IMR-90 (cell line): ENCODE results near the gene KIF20B. TPM values are rescaled to one million over a fixed set of nuclear protein-coding genes. Genes with fewer than 3 reads are reported as not detected.

ENCODE experiments used
- ATAC-seq: fragments of 200-7000 bp; cut with Tn5 transposase; 2 replicates; pipeline ENCODE4 v1.9.1; 2020; ENCODE audit warnings: low read depth, mild to moderate bottlenecking, moderate library complexity
- BruUV-seq: library from RNA; stranded (reverse); fragments of 400-500 nt; replicated peaks from 2 replicates; lab custom pipeline; 2021; lab: Mats Ljungman, UMichigan
- CTCF ChIA-PET: fragments of 300-600 bp; formaldehyde crosslinking; extraction: SDS; loops from one replicate; lab custom pipeline; 2021; ENCODE audit warnings: antibody characterized with exemption; lab: Yijun Ruan, JAX
- POLR2A ChIA-PET: fragments of 300-600 bp; sonication (Branson Sonifier 250); formaldehyde crosslinking; loops from one replicate; lab custom pipeline; 2022; ENCODE audit warnings: antibody characterized with exemption; ENCODE audit not compliant: unreplicated experiment; lab: Charles Lee
- DNase-seq: peaks from one replicate; pipeline ENCODE4 v3.0.0; 2013
- H2AFZ ChIP-seq: replicated peaks from 2 replicates; pipeline ENCODE3; 2013; ENCODE audit warnings: low read length, mild to moderate bottlenecking; ENCODE audit not compliant: poor library complexity
- H2AK5ac ChIP-seq: 2 replicates; pipeline ENCODE4 v1.6.1; 2013; ENCODE audit warnings: low read depth, low read length, inconsistent platforms
- H2AK9ac ChIP-seq: replicated peaks from 2 replicates; pipeline ENCODE3; 2013; ENCODE audit warnings: mild to moderate bottlenecking, low read depth, low read length, moderate library complexity; ENCODE audit not compliant: poor library complexity
- H2BK120ac ChIP-seq: 2 replicates; pipeline ENCODE4 v1.6.1; 2013; ENCODE audit warnings: low read depth, low read length, inconsistent platforms
- H2BK15ac ChIP-seq: 3 replicates; pipeline ENCODE4 v1.6.1; 2013; ENCODE audit warnings: low read depth, low read length, inconsistent platforms
- H2BK20ac ChIP-seq: 2 replicates; pipeline ENCODE4 v1.6.1; 2013; ENCODE audit warnings: low read depth, mild to moderate bottlenecking, inconsistent platforms, low read length, moderate library complexity
- H2BK5ac ChIP-seq: 2 replicates; pipeline ENCODE4 v1.6.1; 2013; ENCODE audit warnings: mild to moderate bottlenecking, low read depth, low read length, inconsistent platforms; ENCODE audit not compliant: poor library complexity, severe bottlenecking
- H3K14ac ChIP-seq: replicated peaks from 2 replicates; pipeline ENCODE4 v1.6.1; 2013; ENCODE audit warnings: low read depth, low read length, inconsistent platforms
- H3K18ac ChIP-seq: 2 replicates; pipeline ENCODE4 v1.6.1; 2013; ENCODE audit warnings: low read depth, low read length, control low read depth
- H3K23ac ChIP-seq: 2 replicates; pipeline ENCODE4 v1.6.1; 2013; ENCODE audit warnings: low read depth, low read length, inconsistent platforms
- H3K27ac ChIP-seq: 2 replicates; pipeline ENCODE4 v1.5.1; 2013; ENCODE audit warnings: mild to moderate bottlenecking, control low read depth, low read length; ENCODE audit not compliant: insufficient read depth
- H3K27me3 ChIP-seq: 2 replicates; pipeline ENCODE4 v1.6.1; 2013; ENCODE audit warnings: low read length; ENCODE audit not compliant: control insufficient read depth, insufficient read depth
- H3K36me3 ChIP-seq: 2 replicates; pipeline ENCODE4 v1.6.1; 2013; ENCODE audit warnings: low read length, mixed read lengths; ENCODE audit not compliant: control insufficient read depth, insufficient read depth
- H3K4ac ChIP-seq: 2 replicates; pipeline ENCODE4 v1.6.1; 2013; ENCODE audit warnings: low read depth, low read length, inconsistent platforms
- H3K4me1 ChIP-seq: 2 replicates; pipeline ENCODE4 v1.6.1; 2013; ENCODE audit warnings: low read length, mixed read lengths; ENCODE audit not compliant: control insufficient read depth, insufficient read depth
- H3K4me2 ChIP-seq: 2 replicates; pipeline ENCODE4 v1.6.1; 2013; ENCODE audit warnings: low read depth, mild to moderate bottlenecking, control low read depth, low read length, moderate library complexity
- H3K4me3 ChIP-seq: 2 replicates; pipeline ENCODE4 v1.5.1; 2013; ENCODE audit warnings: low read depth, mild to moderate bottlenecking, control low read depth, low read length, moderate library complexity; ENCODE audit not compliant: insufficient read depth
- H3K56ac ChIP-seq: 2 replicates; pipeline ENCODE4 v1.6.1; 2013; ENCODE audit warnings: low read length, inconsistent platforms; ENCODE audit not compliant: insufficient read depth; ENCODE audit errors: extremely low read depth
- H3K79me1 ChIP-seq, 2 experiments: 2 replicates each; pipeline ENCODE4 v1.6.1; 2013; ENCODE audit warnings: low read length in 2 of 2, inconsistent platforms in 1 of 2, low read depth in 1 of 2
- H3K9ac ChIP-seq: 2 replicates; pipeline ENCODE4 v1.6.1; 2013; ENCODE audit warnings: low read depth, low read length, control low read depth
- H3K9me1 ChIP-seq: 2 replicates; pipeline ENCODE4 v1.6.1; 2013; ENCODE audit warnings: low read length, inconsistent platforms; ENCODE audit not compliant: insufficient read depth
- H3K9me3 ChIP-seq: 2 replicates; pipeline ENCODE4 v1.6.1; 2013; ENCODE audit warnings: low read length; ENCODE audit not compliant: control insufficient read depth, insufficient read depth
- H4K20me1 ChIP-seq: 2 replicates; pipeline ENCODE4 v1.6.1; 2013; ENCODE audit warnings: low read length, inconsistent platforms; ENCODE audit not compliant: insufficient read depth
- H4K5ac ChIP-seq: 2 replicates; pipeline ENCODE4 v1.6.1; 2013; ENCODE audit warnings: mild to moderate bottlenecking, low read depth, low read length, control low read depth
- H4K8ac ChIP-seq, 2 experiments: 2 replicates each; pipeline ENCODE4 v1.6.1; 2013; ENCODE audit warnings: low read depth in 2 of 2, low read length in 2 of 2, control low read depth in 1 of 2, inconsistent platforms in 1 of 2
- H4K91ac ChIP-seq: 2 replicates; pipeline ENCODE4 v1.6.1; 2013; ENCODE audit warnings: low read depth, low read length, inconsistent platforms; ENCODE audit not compliant: insufficient read depth
- BHLHE40 ChIP-seq: fragments of 150-350 bp; IDR thresholded peaks from 2 replicates; pipeline ENCODE4 v1.6.1; 2016; ENCODE audit warnings: mild to moderate bottlenecking, low read depth, low read length
- CEBPB ChIP-seq: IDR thresholded peaks from 2 replicates; pipeline ENCODE4 v1.6.1; 2012; ENCODE audit warnings: low read depth, low read length, improper control_type of control experiment
- CHD1 ChIP-seq: IDR thresholded peaks from 2 replicates; pipeline ENCODE4 v1.6.1; 2012; ENCODE audit warnings: low read depth, low read length, improper control_type of control experiment
- FOS ChIP-seq: fragments of 150-350 bp; IDR thresholded peaks from 2 replicates; pipeline ENCODE4 v1.6.1; 2016; ENCODE audit warnings: low read depth, low read length
- MAFK ChIP-seq: IDR thresholded peaks from 2 replicates; pipeline ENCODE4 v1.6.1; 2012; ENCODE audit warnings: low read depth, low read length, improper control_type of control experiment
- MAZ ChIP-seq: IDR thresholded peaks from 2 replicates; pipeline ENCODE4 v1.6.1; 2012; ENCODE audit warnings: low read depth, mild to moderate bottlenecking, low read length, improper control_type of control experiment, moderate library complexity, borderline replicate concordance
- MXI1 ChIP-seq: IDR thresholded peaks from 2 replicates; pipeline ENCODE4 v1.6.1; 2012; ENCODE audit warnings: low read depth, mild to moderate bottlenecking, low read length, moderate library complexity, borderline replicate concordance
- NFE2L2 ChIP-seq: fragments of 150-350 bp; IDR thresholded peaks from 2 replicates; pipeline ENCODE4 v1.6.1; 2016; ENCODE audit warnings: low read depth, mild to moderate bottlenecking, low read length
- POLR2A ChIP-seq: IDR thresholded peaks from 2 replicates; pipeline ENCODE4 v1.6.1; 2012; ENCODE audit warnings: mild to moderate bottlenecking, low read depth, low read length
- RAD21 ChIP-seq: IDR thresholded peaks from 2 replicates; pipeline ENCODE4 v1.6.1; 2012; ENCODE audit warnings: low read length, improper control_type of control experiment
- RCOR1 ChIP-seq: IDR thresholded peaks from 2 replicates; pipeline ENCODE4 v1.6.1; 2012; ENCODE audit warnings: mild to moderate bottlenecking, low read length, improper control_type of control experiment; ENCODE audit not compliant: insufficient replicate concordance
- RFX5 ChIP-seq: IDR thresholded peaks from 2 replicates; pipeline ENCODE4 v1.8.0; 2012; ENCODE audit warnings: low read depth, mild to moderate bottlenecking, low read length, moderate library complexity
- SMC3 ChIP-seq: fragments of 150-350 bp; IDR thresholded peaks from 2 replicates; pipeline ENCODE4 v1.6.1; 2016; ENCODE audit warnings: low read depth, mild to moderate bottlenecking, antibody characterized with exemption, low read length, moderate library complexity
- WGBS, 2 experiments: methylation state at CpG; one replicate each; pipeline versions ENCODE4 v1.1.5 to v1.1.7; 2013; ENCODE audit warnings: missing lambda C conversion rate in 2 of 2; ENCODE audit not compliant: insufficient read length in 1 of 2; ENCODE audit errors: extremely low coverage in 2 of 2; 5-methylcytosine and 5-hydroxymethylcytosine counted together
- dilution Hi-C: fragments of 300-500 bp; cut with HindIII; formaldehyde crosslinking; loops from one replicate; pipeline ENCODE4 v1.14.3; 2018; ENCODE audit warnings: low sequenced_read_pairs; ENCODE audit not compliant: unreplicated experiment
- in situ Hi-C: fragments of 300-500 bp; cut with MboI; formaldehyde crosslinking; loops from 3 replicates; pipeline ENCODE4 v1.14.3; 2019; ENCODE audit warnings: low sequenced_read_pairs, inconsistent platforms, mixed read lengths
- intact Hi-C: fragments of 100-400 bp; cut with micrococcal nuclease; formaldehyde crosslinking; loops from 2 replicates; pipeline ENCODE4 v1.10.0; 2022
- polyA plus RNA-seq, 3 experiments: library from polyadenylated mRNA; depleted of rRNA; stranded (reverse); fragments of >200 nt; gene quantifications; 2 replicates each; pipeline ENCODE4 v1.2.3, GENCODE V29; 2012; ENCODE audit warnings: low replicate concordance in 1 of 3
- total RNA-seq: library from RNA; depleted of rRNA; stranded (reverse); fragments of >200 nt; gene quantifications from 2 replicates; pipeline ENCODE4 v1.2.3, GENCODE V29; 2012
- TF ChIP-seq, protein P1 (sequence below): conservative IDR thresholded peaks from 2 replicates; pipeline ENCODE4 v1.5.1; 2012; ENCODE audit warnings: mild to moderate bottlenecking, low read depth, low read length, improper control_type of control experiment
- TF ChIP-seq, protein P2 (sequence below): fragments of 150-350 bp; IDR thresholded peaks from 2 replicates; pipeline ENCODE4 v1.6.1; 2016; ENCODE audit warnings: low read depth, mild to moderate bottlenecking, low read length, moderate library complexity, borderline replicate concordance
- TF ChIP-seq, protein P3 (sequence below): fragments of 150-350 bp; IDR thresholded peaks from 2 replicates; pipeline ENCODE4 v1.6.1; 2017; ENCODE audit warnings: mild to moderate bottlenecking, antibody characterized with exemption, low read length, low read depth

Gene KIF20B
- total and polyA plus RNA-seq, 2 of the 4 experiments (the other 2 are of a cell fraction): 3.1 to 23.5 TPM

DNA sequence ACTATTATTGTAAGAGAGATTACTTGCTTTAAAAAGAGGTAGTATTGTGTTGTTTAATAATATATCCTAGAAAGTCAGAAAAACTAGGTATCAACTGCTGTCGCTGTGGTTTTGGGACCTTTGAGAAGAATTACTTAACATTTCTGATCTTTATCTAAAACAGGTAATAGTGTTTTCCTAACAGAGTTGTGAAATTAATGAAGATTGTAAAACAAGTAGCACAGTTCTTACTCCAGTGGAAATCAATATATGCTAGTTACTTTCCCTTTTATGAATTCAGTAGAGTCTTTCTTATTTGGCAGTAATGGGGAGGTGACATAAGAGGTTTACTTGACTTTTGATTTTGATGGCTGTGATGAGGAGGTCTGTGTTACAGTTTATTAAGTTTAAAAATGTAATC lies 58.1 kb downstream of the KIF20B start:
- H3K79me1 ChIP-seq: peaks cover 0 to 5% of the 10 kb centered on the region in 2 experiments; a peak in 3 of 4 replicates
- H4K5ac ChIP-seq: no peak overlapping the region
- H2AFZ ChIP-seq: no peak overlapping the region
- TF ChIP-seq SMC3 (no peak), RAD21 (no peak), POLR2A (no peak), RCOR1 (no peak), BHLHE40 (no peak), NFE2L2 (no peak), MAZ (no peak), MAFK (no peak), FOS (no peak), RFX5 (no peak), MXI1 (no peak), CHD1 (no peak), CEBPB (no peak)
- TF ChIP-seq, protein P1, sequence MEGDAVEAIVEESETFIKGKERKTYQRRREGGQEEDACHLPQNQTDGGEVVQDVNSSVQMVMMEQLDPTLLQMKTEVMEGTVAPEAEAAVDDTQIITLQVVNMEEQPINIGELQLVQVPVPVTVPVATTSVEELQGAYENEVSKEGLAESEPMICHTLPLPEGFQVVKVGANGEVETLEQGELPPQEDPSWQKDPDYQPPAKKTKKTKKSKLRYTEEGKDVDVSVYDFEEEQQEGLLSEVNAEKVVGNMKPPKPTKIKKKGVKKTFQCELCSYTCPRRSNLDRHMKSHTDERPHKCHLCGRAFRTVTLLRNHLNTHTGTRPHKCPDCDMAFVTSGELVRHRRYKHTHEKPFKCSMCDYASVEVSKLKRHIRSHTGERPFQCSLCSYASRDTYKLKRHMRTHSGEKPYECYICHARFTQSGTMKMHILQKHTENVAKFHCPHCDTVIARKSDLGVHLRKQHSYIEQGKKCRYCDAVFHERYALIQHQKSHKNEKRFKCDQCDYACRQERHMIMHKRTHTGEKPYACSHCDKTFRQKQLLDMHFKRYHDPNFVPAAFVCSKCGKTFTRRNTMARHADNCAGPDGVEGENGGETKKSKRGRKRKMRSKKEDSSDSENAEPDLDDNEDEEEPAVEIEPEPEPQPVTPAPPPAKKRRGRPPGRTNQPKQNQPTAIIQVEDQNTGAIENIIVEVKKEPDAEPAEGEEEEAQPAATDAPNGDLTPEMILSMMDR: no peak
- TF ChIP-seq, protein P2, sequence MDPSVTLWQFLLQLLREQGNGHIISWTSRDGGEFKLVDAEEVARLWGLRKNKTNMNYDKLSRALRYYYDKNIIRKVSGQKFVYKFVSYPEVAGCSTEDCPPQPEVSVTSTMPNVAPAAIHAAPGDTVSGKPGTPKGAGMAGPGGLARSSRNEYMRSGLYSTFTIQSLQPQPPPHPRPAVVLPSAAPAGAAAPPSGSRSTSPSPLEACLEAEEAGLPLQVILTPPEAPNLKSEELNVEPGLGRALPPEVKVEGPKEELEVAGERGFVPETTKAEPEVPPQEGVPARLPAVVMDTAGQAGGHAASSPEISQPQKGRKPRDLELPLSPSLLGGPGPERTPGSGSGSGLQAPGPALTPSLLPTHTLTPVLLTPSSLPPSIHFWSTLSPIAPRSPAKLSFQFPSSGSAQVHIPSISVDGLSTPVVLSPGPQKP: no peak
- TF ChIP-seq, protein P3, sequence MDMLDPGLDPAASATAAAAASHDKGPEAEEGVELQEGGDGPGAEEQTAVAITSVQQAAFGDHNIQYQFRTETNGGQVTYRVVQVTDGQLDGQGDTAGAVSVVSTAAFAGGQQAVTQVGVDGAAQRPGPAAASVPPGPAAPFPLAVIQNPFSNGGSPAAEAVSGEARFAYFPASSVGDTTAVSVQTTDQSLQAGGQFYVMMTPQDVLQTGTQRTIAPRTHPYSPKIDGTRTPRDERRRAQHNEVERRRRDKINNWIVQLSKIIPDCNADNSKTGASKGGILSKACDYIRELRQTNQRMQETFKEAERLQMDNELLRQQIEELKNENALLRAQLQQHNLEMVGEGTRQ: no peak
- no peaks in the 10 kb centered on the region for H4K20me1 ChIP-seq
- DNase-seq (no peak), ATAC-seq (no peak)
- H3K36me3 ChIP-seq: peaks cover 7% of the 10 kb centered on the region
- no peak overlapping the region for H4K8ac ChIP-seq
- H3K9me1 ChIP-seq: 0 out of 2 replicates have a peak, but pooled peaks cover 3% of the 10 kb centered on the region
- H3K18ac ChIP-seq: no peak overlapping the region
- WGBS, 2 experiments: no CpG with 5 or more reads among the region's 1 CpG
- no peak overlapping the region for H3K56ac ChIP-seq
- H2BK15ac ChIP-seq: no peak overlapping the region
- no peak overlapping the region for H2BK5ac ChIP-seq
- POLR2A ChIA-PET: no interaction called here
- H2AK9ac ChIP-seq: no peak overlapping the region
- no peak overlapping the region for H3K9ac ChIP-seq
- no TSS peak for BruUV-seq
- in situ Hi-C loops: no loop called here
- H2BK120ac ChIP-seq: no peak overlapping the region
- H3K4me1 ChIP-seq: no peaks in the 10 kb centered on the region
- intact Hi-C loops: no loop called here
- H2BK20ac ChIP-seq: no peak overlapping the region
- no peak overlapping the region for H3K27ac ChIP-seq
- H3K14ac ChIP-seq: no peak overlapping the region
- no peak overlapping the region for H3K23ac ChIP-seq
- H2AK5ac ChIP-seq: no peak overlapping the region
- H3K4me2 ChIP-seq: no peak overlapping the region
- H3K9me3 ChIP-seq: no peaks in the 10 kb centered on the region
- no peak overlapping the region for H3K4ac ChIP-seq
- CTCF ChIA-PET: no interaction called here
- no peak overlapping the region for H4K91ac ChIP-seq
- no peak overlapping the region for H3K4me3 ChIP-seq
- no peaks in the 10 kb centered on the region for H3K27me3 ChIP-seq
- dilution Hi-C loops: no loop called here
